ENCODE results near the gene GRM8.

- TF ChIP-seq YY1 (IDR thresholded peaks at IDR 0.05; ENCODE audit: insufficient read depth, insufficient read length) (no peak), ZNF274 (IDR thresholded peaks at IDR 0.05; ENCODE audit: low read depth, low read length) (no peak)
Measured at GRCh38 chr7:127258111-127258510, 5.4 kb upstream of the GRM8 start.
